ENCODE measurements around the gene GFRA1. TPM values are rescaled to one million over a fixed set of nuclear protein-coding genes. Genes with fewer than 3 reads are reported as not detected.

The GFRA1 gene
- total and polyA plus RNA-seq, 12 donors, result 0.38 to 9.3 (median 1.7) TPM

GRCh38 chr10:116130006-116130405 is 143.0 kb downstream of the GFRA1 start:
- H3K4me1 ChIP-seq, result no peaks in the 10 kb centered on the region
- TF ChIP-seq, protein P1, sequence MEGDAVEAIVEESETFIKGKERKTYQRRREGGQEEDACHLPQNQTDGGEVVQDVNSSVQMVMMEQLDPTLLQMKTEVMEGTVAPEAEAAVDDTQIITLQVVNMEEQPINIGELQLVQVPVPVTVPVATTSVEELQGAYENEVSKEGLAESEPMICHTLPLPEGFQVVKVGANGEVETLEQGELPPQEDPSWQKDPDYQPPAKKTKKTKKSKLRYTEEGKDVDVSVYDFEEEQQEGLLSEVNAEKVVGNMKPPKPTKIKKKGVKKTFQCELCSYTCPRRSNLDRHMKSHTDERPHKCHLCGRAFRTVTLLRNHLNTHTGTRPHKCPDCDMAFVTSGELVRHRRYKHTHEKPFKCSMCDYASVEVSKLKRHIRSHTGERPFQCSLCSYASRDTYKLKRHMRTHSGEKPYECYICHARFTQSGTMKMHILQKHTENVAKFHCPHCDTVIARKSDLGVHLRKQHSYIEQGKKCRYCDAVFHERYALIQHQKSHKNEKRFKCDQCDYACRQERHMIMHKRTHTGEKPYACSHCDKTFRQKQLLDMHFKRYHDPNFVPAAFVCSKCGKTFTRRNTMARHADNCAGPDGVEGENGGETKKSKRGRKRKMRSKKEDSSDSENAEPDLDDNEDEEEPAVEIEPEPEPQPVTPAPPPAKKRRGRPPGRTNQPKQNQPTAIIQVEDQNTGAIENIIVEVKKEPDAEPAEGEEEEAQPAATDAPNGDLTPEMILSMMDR (IDR thresholded peaks at IDR 0.05), result no peak
- DNase-seq (no peak), ATAC-seq (no peak)
- WGBS, 2 donors, result 92 to 96% methylated on average over 1 of the region's 1 CpG
- H3K36me3 ChIP-seq, result no peaks in the 10 kb centered on the region
- H3K9me3 ChIP-seq, result peaks cover 0 to 23% (median 6%) of the 10 kb centered on the region in 11 donors
- no peak overlapping the region for H3K4me3 ChIP-seq
- intact Hi-C loops (cut with DNase I), result no loop called here
- no peaks in the 10 kb centered on the region for H3K27me3 ChIP-seq
- no peak overlapping the region for H3K27ac ChIP-seq

DNA sequence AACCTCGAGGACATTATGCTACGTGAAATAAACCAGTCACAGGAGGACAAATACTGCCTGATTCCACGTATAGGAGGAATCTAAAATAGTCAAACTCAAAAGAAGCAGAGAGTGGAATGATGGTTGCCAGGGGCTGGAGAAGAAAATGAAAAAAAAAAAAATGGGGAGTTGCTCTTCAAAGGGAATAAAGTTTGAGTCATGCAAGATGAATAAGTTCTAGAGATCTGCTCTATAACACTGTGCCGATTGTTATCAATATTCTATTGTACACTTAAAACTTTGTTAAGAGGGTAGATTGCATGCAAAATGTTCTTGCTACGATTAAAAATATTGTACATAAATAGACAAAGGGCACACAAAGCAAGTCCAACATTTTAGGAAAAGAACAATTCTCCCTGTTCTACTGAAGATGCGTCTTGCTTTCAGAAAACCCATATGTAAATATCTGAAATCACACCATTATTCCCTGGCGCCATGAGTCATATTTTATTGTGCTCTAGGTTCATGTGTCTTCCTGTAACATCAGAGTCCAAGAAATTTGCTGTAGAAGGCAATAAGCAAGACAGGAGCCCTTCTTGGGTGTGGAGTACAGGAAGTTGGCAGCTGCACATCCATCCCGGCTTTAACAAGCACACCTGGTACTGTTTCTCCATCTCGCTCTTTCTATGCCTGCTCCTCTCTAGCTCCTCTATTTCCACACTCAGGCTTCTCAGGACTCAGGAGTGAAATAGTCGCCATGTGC is 145.9 kb downstream of the GFRA1 start:
- Histone ChIP-seq H3K4me1 (no peaks in the 10 kb centered on the region), H3K9me3 (peaks cover 0 to 23% (median 6%) of the 10 kb centered on the region in 11 donors), H3K27me3 (no peaks in the 10 kb centered on the region), H3K27ac (no peak overlapping the region), H3K36me3 (no peaks in the 10 kb centered on the region), H3K4me3 (no peak overlapping the region)
- intact Hi-C loops (cut with DNase I), result loop anchor here in 1 of 10 donors (10.0 kb wide), 1 partner anchor 1708 kb away; no protein-coding TSS in a partner anchor
- TF ChIP-seq, protein P1 (IDR thresholded peaks at IDR 0.05), result no peak
- no peak for ATAC-seq
- no peak for DNase-seq
- 88 to 90% methylated on average over 10 of the region's 10 CpGs for WGBS, 2 donors

- WGBS, 2 donors, result 86 to 91% methylated on average over 3 of the region's 3 CpGs
- Histone ChIP-seq H3K4me3 (no peak overlapping the region), H3K27ac (no peak overlapping the region), H3K4me1 (no peaks in the 10 kb centered on the region), H3K27me3 (no peaks in the 10 kb centered on the region), H3K9me3 (peaks cover 0 to 23% (median 6%) of the 10 kb centered on the region in 11 donors), H3K36me3 (no peaks in the 10 kb centered on the region)
- DNase-seq (no peak), ATAC-seq (no peak)
- intact Hi-C loops (cut with DNase I), result loop anchor here in 1 of 10 donors (10.0 kb wide), 1 partner anchor 1709 kb away; no protein-coding TSS in a partner anchor
- TF ChIP-seq, protein P1 (IDR thresholded peaks at IDR 0.05), result no peak
Measured at GRCh38 chr10:116126239-116126638, 146.8 kb downstream of the GFRA1 start.

DNA sequence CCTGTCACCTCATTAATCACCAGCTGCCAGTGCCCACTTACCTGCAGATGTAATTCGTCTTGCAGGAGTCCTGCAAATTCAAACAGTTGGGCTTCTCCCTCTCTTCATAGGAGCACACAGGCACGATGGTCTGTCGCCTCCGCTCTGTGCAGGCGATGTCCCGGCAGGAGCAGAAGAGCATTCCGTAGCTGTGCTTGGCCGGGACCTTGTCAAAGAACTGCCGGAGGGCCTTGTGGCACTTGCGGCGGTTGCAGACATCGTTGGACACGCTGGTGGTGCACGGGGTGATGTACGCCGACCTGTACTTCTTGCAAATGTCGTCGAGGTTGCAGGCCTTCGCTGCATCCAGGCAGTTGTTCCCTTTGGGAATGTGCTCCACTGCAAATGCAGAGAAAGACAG is 147.8 kb downstream of the GFRA1 start:
- no peak for DNase-seq
- Histone ChIP-seq H3K27me3 (no peaks in the 10 kb centered on the region), H3K4me1 (no peaks in the 10 kb centered on the region), H3K4me3 (no peak overlapping the region), H3K9me3 (peaks cover 0 to 17% (median 6%) of the 10 kb centered on the region in 11 donors), H3K36me3 (no peaks in the 10 kb centered on the region), H3K27ac (no peak overlapping the region)
- 83 to 86% methylated on average over 19 of the region's 19 CpGs for WGBS, 2 donors
- ATAC-seq, result no peak
- TF ChIP-seq, protein P1 (IDR thresholded peaks at IDR 0.05), result no peak
- intact Hi-C loops (cut with DNase I), result loop anchor here in 1 of 10 donors (10.0 kb wide), 1 partner anchor 1710 kb away; no protein-coding TSS in a partner anchor
